CD14-positive monocyte (primary cell): ENCODE data around the gene MGAT4C. TPM values are rescaled to one million over a fixed set of nuclear protein-coding genes. Genes with fewer than 3 reads are reported as not detected.

Experiments
- DNase-seq, 3 donors: peaks; one replicate each; pipeline ENCODE4 v3.0.0-alpha.2; 2011 to 2022
- H2AFZ ChIP-seq: 2 replicates; pipeline ENCODE4 v1.6.0; 2012; ENCODE audit warnings: mild to moderate bottlenecking, low read depth, low read length, inconsistent platforms; ENCODE audit not compliant: insufficient read depth, poor library complexity, severe bottlenecking
- H3K27ac ChIP-seq, 2 donors: 1 replicate in 1 of 2; 2 replicates in 1 of 2; pipeline ENCODE4 v1.5.1; 2012 to 2013; ENCODE audit warnings: low read length in 2 of 2, control low read depth in 1 of 2, inconsistent platforms in 1 of 2, low read depth in 1 of 2, mild to moderate bottlenecking in 1 of 2
- H3K27me3 ChIP-seq, 2 donors: one replicate each; pipeline versions ENCODE4 v1.6.0 to v1.6.1; 2011 to 2013; ENCODE audit warnings: low read length in 2 of 2; ENCODE audit not compliant: control insufficient read depth in 2 of 2, insufficient read depth in 2 of 2
- H3K36me3 ChIP-seq, 2 donors: replicated peaks in 1 of 2; 1 replicate in 1 of 2; 2 replicates in 1 of 2; pipeline versions ENCODE4 v1.5.1 to v1.6.1; 2012 to 2013; ENCODE audit warnings: low read length in 2 of 2, control low read depth in 1 of 2, inconsistent platforms in 1 of 2, mild to moderate bottlenecking in 1 of 2; ENCODE audit not compliant: insufficient read depth in 2 of 2, control insufficient read depth in 1 of 2
- H3K4me1 ChIP-seq, 2 donors: 1 replicate in 1 of 2; 2 replicates in 1 of 2; pipeline versions ENCODE4 v1.5.1 to v1.6.1; 2012 to 2013; ENCODE audit warnings: low read length in 2 of 2, control low read depth in 1 of 2, inconsistent platforms in 1 of 2, mild to moderate bottlenecking in 1 of 2, moderate library complexity in 1 of 2; ENCODE audit not compliant: insufficient read depth in 2 of 2, control insufficient read depth in 1 of 2
- H3K4me2 ChIP-seq: replicated peaks from 2 replicates; pipeline ENCODE3; 2012; ENCODE audit warnings: low read length, moderate library complexity, mild to moderate bottlenecking; ENCODE audit not compliant: poor library complexity, severe bottlenecking; ENCODE audit errors: extremely low read depth
- H3K4me3 ChIP-seq, 3 experiments: fragments of 200-600 bp in 1 of 3; sonication (generic) in 1 of 3; replicated peaks in 1 of 3; 1 replicate in 2 of 3; 2 replicates in 1 of 3; pipeline ENCODE4 v1.5.1; 2011 to 2013; ENCODE audit warnings: low read length in 3 of 3, mild to moderate bottlenecking in 3 of 3, control low read depth in 2 of 3, low read depth in 2 of 3, inconsistent platforms in 1 of 3, moderate library complexity in 1 of 3
- H3K79me2 ChIP-seq: 2 replicates; pipeline ENCODE4 v1.6.0; 2012; ENCODE audit warnings: mild to moderate bottlenecking, control low read depth, inconsistent platforms, low read length, moderate library complexity; ENCODE audit not compliant: insufficient read depth
- H3K9ac ChIP-seq: 2 replicates; pipeline ENCODE4 v1.6.0; 2017; ENCODE audit warnings: low read length, mild to moderate bottlenecking; ENCODE audit not compliant: insufficient read depth, poor library complexity, severe bottlenecking
- H3K9me3 ChIP-seq, 2 donors: replicated peaks in 1 of 2; 1 replicate in 1 of 2; 2 replicates in 1 of 2; pipeline versions ENCODE4 v1.5.1 to v1.6.1; 2012 to 2013; ENCODE audit warnings: low read length in 2 of 2, control low read depth in 1 of 2; ENCODE audit not compliant: control insufficient read depth in 1 of 2, insufficient read depth in 1 of 2
- H4K20me1 ChIP-seq: 2 replicates; pipeline ENCODE4 v1.6.0; 2012; ENCODE audit warnings: mild to moderate bottlenecking, low read length, control low read depth, moderate library complexity; ENCODE audit not compliant: insufficient read depth
- H3K27ac Mint-ChIP-seq, 7 donors: one replicate each; pipeline ENCODE4 v1.8.0; 2020; ENCODE audit warnings: mild to moderate bottlenecking in 7 of 7, mixed read lengths in 7 of 7, moderate library complexity in 6 of 7, inconsistent platforms in 2 of 7
- H3K27me3 Mint-ChIP-seq, 3 donors: one replicate each; pipeline ENCODE4 v1.8.0; 2021 to 2022; ENCODE audit warnings: low read depth in 3 of 3, mild to moderate bottlenecking in 3 of 3, mixed read lengths in 3 of 3, moderate library complexity in 3 of 3, inconsistent platforms in 1 of 3
- H3K36me3 Mint-ChIP-seq, 2 donors: one replicate each; pipeline ENCODE4 v1.8.0; 2020; ENCODE audit warnings: mixed read lengths in 2 of 2, inconsistent platforms in 1 of 2, mild to moderate bottlenecking in 1 of 2
- H3K4me1 Mint-ChIP-seq: one replicate; pipeline ENCODE4 v1.8.0; 2020; ENCODE audit warnings: mild to moderate bottlenecking, mixed read lengths
- H3K4me3 Mint-ChIP-seq, 2 donors: one replicate each; pipeline ENCODE4 v1.8.0; 2020; ENCODE audit warnings: mild to moderate bottlenecking in 2 of 2, mixed read lengths in 2 of 2, moderate library complexity in 1 of 2
- H3K9me3 Mint-ChIP-seq, 7 donors: one replicate each; pipeline ENCODE4 v1.8.0; 2020 to 2022; ENCODE audit warnings: mixed read lengths in 7 of 7, mild to moderate bottlenecking in 6 of 7, moderate library complexity in 6 of 7, inconsistent platforms in 2 of 7
- CTCF ChIP-seq: fragments of 200-600 bp; IDR thresholded peaks from one replicate; pipeline ENCODE4 v1.8.0; 2022; ENCODE audit warnings: antibody characterized with exemption, mild to moderate bottlenecking
- WGBS: methylation state at CpG from one replicate; pipeline ENCODE4 v1.1.5; 2013; ENCODE audit warnings: missing lambda C conversion rate; ENCODE audit not compliant: insufficient coverage; 5-methylcytosine and 5-hydroxymethylcytosine counted together
- intact Hi-C, 2 donors: fragments of 100-400 bp; cut with micrococcal nuclease; formaldehyde crosslinking; loops; one replicate each; pipeline versions ENCODE4 v1.15.0 to v1.15.1; 2023
- polyA plus RNA-seq, 3 donors: library from polyadenylated mRNA; depleted of rRNA in 1 of 3; unstranded in 2 of 3; stranded (reverse) in 1 of 3; fragments of 300-500 nt in 2 of 3; fragments of >200 nt in 1 of 3; fragmentation: Illumina TruSeq in 2 of 3; gene quantifications; 1 replicate in 2 of 3; 2 replicates in 1 of 3; pipeline ENCODE4 v1.2.3, GENCODE V29; 2012 to 2021

The MGAT4C gene
- polyA plus RNA-seq, 3 donors = not detected

- Histone ChIP-seq H3K36me3 (no peaks in the 10 kb centered on the region), H3K9me3 (peaks cover 0 to 4% of the 10 kb centered on the region in 2 donors), H3K4me2 (no peak overlapping the region), H3K79me2 (no peaks in the 10 kb centered on the region), H3K27ac (no peak overlapping the region), H3K9ac (no peak overlapping the region), H3K4me3 (no peak overlapping the region), H4K20me1 (no peaks in the 10 kb centered on the region), H3K27me3 (no peaks in the 10 kb centered on the region), H3K4me1 (no peaks in the 10 kb centered on the region), H2AFZ (no peak overlapping the region)
- Mint-ChIP-seq H3K27ac (no peak overlapping the region), H3K36me3 (no peaks in the 10 kb centered on the region), H3K4me1 (no peaks in the 10 kb centered on the region), H3K4me3 (no peak overlapping the region), H3K27me3 (peaks cover 0 to 12% (median 2%) of the 10 kb centered on the region in 3 donors), H3K9me3 (peaks cover 0 to 6% (median 2%) of the 10 kb centered on the region in 7 donors)
- no peak for TF ChIP-seq CTCF
- DNase-seq = no peak
- intact Hi-C loops = no loop called here
- WGBS = no CpG with 5 or more reads among the region's 2 CpGs
Observed at GRCh38 chr12:86261578-86261977, 5.4 kb upstream of the MGAT4C start.

DNA sequence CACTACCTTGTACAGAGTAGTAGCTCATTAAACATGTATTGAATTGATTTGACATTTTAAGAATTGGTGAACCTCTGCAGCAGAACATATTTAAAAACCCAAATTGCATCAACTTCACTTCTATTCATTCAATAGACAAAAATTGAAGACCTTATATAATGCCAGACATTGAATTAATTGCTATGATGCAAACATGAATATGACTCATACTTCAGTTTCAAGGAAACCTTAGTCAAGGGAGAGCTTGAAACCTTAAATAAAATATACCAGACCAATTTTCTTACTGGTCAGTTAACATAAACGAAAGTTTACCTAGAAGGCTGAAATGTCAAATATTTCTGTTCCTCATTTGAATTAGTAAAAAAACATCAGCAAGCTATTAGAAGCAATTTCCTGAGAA lies 5.0 kb upstream of the MGAT4C start:
- Histone ChIP-seq H2AFZ (no peak overlapping the region), H4K20me1 (no peaks in the 10 kb centered on the region), H3K9me3 (peaks cover 0 to 4% of the 10 kb centered on the region in 2 donors), H3K9ac (no peak overlapping the region), H3K4me2 (no peak overlapping the region), H3K36me3 (no peaks in the 10 kb centered on the region), H3K4me1 (no peaks in the 10 kb centered on the region), H3K4me3 (no peak overlapping the region), H3K27ac (no peak overlapping the region), H3K27me3 (no peaks in the 10 kb centered on the region), H3K79me2 (no peaks in the 10 kb centered on the region)
- TF ChIP-seq CTCF = no peak
- Mint-ChIP-seq H3K4me3 (no peak overlapping the region), H3K27ac (no peak overlapping the region), H3K27me3 (peaks cover 0 to 12% (median 2%) of the 10 kb centered on the region in 3 donors), H3K9me3 (peaks cover 0 to 6% (median 1%) of the 10 kb centered on the region in 7 donors), H3K4me1 (no peaks in the 10 kb centered on the region), H3K36me3 (no peaks in the 10 kb centered on the region)
- DNase-seq = no peak
- WGBS = no CpG with 5 or more reads among the region's 1 CpG
- intact Hi-C loops = no loop called here
